ENCODE data around the gene MOGAT1.
"Not testable (repeated sequence)": the region's sequence is repeated elsewhere in the genome, so short reads cannot be mapped to it uniquely, and the experiment has no call there.

MOGAT1 gene

DNA sequence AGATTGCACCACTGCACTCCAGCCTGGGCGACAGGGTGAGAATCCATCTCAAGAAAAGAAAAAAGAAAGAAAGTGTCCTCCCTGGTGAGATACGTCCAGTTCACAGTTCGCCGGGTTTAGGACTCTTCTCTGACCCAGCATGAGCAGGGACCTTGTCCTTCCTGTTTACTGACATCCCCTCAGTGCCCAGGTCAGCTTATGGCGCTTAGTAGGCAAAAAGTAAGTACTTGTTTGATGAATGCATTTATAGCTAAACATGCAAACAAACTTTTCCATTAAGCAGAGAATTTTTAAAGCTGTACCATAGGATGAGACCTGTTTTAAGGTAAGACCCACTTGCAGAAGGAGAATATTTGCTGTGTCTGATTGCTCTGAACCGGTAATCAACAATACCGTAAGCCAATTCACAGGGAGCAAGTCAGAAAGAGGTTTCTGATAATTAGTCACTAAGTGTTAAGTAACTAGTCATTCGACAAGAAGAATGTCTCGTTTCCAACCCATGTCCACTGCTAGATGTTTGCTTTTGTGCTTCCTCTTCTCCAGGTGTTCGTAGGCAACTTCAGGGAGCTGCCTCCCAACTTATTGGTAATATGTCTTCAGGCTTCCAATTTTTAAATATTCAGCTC lies 40.0 kb downstream of the MOGAT1 start:
- DNase-seq, result no peak

DNA sequence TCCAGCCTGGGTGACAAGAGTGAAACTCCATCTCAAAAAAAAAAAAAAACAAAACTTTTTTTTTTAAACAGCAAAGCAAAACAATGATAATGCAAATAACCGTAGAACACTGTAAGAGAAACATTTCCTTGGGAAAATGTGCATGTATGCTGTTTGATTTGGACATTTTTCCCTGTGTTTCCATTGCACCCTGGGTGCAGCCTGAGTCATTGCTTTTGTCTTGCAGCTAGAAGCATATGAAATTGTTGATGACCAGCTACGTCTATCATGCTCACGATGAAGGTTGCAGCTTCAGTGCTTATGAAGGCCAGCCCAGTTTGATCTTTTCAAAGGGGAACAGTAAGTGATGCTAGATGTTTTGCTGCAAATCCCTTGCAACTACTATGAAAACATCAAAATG lies 41.5 kb downstream of the MOGAT1 start:
- no peak for DNase-seq

DNA sequence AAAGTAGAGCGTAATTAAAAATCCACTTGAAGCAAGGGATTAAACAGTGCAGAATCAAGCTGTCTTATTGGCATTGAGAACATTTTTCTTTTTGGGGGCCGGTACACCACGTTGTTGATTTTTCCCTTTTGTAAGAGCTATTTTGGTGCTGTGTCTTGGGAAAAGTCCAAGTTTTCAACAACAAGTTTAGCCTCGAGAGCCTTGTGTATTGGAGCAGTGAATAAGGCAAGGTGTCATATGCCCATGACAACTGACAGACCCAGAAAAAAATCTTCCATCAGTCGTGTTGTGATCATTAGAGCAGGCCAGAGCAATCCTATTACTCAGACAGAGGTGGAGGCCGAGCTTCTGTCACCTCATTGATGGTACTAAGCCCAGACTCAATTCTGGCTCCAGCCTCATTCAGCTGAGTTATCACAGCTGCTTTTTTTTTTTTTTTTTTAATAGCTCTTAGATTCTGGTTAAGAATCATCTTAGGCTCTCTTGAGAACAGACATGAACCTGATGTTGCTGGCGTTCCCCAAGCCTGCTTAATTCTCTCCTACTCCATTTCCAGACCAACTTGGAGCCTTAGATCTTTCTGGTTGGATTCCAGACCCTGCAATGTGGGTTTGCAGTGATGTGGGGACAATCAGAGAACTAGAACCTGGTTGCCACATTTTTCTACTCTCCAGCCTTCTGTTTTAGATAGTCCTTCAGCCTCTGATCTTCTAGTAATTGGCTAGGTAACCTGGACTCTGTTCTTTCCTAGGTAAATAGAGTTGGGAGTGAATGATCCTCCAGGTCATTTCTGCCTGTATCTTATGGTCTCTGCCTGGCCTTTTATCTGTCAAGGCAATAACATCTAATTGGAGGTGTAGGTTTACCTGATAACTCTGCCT lies 43.1 kb downstream of the MOGAT1 start:
- no peak for DNase-seq

DNA sequence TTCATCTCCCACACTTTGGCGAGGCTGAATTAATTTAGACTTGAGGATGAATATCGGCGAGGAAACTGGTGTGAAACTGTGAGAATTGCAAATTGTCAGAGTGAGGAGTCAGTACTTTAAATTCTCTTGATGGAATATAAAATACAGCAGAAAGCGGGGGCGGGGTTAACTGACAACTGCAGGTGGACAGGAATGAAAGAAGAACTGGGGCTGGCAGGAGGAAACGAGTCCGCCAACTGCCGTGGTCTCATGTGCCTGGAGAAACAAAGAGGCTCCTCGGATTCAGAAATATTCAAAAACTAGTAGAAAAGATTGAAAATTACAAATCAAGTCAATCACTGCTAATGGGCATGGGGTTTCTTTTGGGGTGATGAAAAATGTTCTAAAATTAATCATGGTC lies 44.3 kb downstream of the MOGAT1 start:
- DNase-seq, result no peak

DNA sequence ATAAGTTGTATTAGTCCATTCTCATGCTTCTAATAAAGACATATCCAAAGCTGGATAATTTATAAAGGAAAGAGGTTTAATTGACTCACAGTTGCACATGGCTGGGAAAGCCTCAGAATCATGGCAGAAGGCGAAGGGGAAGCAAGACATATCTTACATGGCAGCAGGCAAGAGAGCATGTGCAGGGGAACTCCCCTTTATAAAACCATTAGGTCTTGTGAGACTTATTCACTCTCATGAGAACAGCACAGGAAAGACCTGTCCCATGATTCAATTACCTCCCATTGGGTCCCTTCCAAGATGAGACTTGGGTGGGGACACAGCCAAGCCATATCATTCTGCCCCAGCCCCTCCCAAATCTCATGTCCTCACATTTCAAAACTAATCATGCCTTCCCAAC lies 48.3 kb downstream of the MOGAT1 start:
- not testable (repeated sequence) for DNase-seq

DNA sequence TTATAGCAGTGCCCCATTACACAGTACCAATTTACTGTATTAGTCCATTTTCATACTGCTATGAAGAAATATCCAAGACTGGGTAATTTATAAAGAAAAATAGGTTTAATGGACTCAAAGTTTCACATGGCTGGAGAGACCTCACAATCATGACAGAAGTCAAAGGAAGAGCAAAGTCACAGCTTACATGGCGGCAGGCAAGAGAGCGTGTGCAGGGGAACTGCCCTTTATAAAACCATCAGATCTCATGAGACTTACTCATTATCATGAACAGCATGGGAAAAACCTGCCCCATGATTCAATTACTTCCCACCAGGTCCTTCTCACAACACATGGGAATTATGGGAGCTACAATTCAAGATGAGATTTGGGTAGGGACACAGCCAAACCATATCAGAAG lies 50.1 kb downstream of the MOGAT1 start:
- DNase-seq, result not testable (repeated sequence)

DNA sequence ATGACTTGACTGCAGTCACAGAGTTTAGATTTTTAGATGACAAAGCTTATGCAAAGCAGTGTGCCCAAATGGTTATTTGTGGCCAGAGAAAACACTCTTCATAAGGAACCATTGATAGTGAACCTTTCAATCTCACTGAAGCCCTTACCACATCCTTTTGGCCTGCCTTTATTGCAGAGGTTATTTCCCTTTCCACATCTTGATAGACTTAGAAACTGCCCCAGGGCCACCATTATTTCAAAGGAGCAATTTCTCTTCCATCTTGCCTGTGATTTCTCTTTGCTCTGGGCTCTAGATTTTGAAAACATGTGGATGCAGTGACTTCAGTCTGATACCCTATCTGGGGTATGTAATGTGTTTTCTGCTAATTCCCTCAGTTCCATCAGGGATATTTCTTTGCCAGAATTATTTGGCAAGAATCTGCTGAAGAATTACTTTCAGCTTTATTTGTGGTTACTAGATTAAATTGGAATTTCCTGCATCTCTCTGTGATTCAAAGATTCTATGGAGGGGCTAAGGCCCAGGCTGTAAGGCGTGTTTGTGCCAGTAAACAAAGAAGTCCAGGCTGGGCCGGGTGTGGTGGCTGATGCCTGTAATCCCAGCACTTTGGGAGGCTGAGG lies 51.0 kb downstream of the MOGAT1 start:
- DNase-seq, result no peak

DNA sequence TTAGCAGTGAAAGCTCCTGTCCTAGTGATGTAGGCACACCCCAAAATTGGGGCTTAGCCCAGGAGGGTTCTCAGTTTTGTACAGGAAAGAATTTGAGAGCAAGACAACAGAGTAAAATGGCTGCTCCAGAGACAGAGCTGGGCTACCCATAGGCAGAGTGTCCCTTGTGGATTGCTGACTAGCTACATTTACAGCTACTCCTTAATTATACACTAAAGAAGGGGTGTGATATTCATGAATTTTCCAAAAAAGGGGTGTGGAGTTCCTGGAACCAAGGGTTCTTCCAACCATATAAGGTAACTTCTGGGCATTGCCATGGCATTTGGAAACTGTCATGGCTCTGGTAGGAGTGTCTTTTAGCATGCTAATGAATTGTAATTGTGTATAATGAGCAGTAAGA lies 52.8 kb downstream of the MOGAT1 start:
- DNase-seq, result no peak

DNA sequence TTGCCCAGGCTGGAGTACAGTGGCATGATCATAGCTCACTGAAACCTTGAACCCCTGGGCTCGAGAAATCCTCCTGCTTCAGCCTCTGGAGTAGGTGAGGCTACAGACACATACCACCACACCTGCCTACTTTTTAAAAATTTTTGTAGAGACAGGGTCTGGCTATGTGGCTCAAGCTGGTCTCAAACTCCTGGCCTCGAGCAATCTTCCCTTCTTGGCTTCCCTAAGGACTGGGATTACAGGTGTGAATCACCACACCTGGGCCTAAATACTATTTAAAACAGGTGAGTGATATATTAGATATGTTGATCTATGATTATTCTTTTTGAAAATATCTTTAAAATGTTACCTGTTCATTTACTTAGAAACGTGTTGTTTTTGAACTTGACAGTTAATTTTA lies 57.2 kb downstream of the MOGAT1 start:
- DNase-seq, result no peak

DNA sequence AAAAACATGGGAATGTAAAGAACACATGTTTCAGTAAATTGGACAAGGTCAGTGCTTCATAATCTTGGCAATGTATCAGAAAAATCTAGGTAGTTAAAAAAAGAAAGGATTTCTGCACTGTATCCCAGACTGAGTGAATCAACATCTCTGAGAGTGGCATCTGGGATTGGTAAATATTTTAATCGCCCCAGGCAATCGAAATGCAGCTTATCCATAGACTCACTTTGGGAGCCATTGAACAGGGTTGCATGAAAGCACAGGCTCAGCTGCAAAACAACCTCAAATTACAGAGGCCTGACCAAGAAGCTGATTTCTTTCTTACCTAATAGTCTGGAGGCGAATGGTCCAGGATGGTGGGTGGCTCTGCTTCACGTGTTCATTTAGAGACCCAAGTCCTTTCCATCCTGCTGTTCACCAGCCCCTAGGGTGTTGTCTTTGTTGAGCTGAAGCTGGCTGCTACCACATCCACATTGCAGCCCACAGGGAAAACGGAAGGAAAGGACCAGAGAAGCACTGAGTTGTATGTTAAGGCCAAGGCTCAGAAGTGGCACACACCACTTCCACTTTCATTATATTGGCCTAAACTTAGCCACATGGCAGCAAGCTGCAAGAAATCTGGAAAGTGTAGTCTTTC lies 59.0 kb downstream of the MOGAT1 start:
- DNase-seq, result no peak

DNA sequence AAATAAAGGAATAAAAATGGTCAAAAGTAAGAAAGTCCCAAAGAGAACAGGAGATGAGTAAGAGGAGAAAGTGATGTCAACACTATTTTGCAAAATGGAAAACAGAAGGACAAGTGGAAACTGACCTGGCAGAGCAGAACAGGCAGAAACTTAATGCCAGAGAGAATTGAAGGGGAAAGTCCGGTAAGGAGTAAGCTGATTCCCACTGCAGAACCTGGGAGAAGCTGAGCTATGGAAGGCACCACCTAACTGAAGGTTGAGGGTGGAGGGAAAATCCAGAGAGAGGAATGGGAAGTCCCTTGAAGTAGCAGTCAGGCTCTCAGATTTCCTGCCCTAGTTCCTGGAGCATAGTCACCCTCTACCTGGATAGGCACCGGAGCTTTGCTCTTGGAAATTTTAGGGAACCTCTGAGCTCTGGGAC lies 59.8 kb downstream of the MOGAT1 start:
- no peak for DNase-seq

DNA sequence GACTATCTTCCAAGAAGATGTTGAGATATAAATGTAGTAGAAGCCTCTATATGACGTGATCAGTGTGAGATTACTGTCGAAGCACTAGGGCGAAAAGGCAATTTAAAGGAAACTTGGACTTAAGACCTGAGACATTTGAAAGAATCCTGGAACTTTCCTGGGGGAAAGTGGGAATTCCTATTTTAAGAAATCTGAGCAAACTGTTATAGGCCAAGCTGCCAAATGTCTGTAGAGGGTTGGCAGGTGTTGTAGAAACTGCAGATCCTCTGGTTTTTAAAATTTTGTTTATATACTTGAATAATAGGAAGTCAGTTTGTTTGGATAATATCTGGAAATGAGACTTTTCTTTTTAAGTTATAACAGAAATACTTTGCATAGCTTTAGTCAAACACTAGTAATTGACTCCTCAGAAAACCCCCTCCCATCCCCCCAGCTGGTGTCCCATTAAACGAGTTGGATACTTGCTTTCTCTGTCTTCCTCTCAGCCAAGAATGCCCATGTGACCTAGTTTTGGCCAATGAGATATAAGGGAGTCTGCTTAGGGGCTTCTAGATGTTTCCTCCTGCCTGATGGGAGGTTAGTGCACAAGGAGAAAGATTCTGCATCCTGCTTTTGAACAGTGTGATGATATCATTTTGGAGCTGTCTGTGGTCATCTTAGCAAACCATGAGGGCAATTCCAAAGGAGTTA lies 61.2 kb downstream of the MOGAT1 start:
- DNase-seq, result no peak

DNA sequence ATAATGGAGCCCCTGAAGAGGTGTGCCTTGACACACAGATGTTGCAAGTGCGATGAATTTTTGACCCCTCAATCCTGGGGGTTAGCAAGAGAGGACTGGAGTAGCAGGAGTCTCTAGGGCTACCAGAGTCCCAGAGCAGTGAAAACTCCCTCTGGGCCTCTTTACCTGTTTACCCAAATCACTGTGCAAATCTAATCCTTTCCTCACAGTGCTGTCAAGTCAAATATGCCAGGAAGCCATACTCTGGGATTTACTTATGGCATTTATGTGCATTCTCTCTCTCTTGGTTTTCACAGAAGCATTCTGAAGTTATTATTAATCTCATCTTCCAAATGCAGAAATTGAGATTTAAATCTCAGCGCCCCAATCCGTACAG lies 62.0 kb downstream of the MOGAT1 start:
- no peak for DNase-seq

DNA sequence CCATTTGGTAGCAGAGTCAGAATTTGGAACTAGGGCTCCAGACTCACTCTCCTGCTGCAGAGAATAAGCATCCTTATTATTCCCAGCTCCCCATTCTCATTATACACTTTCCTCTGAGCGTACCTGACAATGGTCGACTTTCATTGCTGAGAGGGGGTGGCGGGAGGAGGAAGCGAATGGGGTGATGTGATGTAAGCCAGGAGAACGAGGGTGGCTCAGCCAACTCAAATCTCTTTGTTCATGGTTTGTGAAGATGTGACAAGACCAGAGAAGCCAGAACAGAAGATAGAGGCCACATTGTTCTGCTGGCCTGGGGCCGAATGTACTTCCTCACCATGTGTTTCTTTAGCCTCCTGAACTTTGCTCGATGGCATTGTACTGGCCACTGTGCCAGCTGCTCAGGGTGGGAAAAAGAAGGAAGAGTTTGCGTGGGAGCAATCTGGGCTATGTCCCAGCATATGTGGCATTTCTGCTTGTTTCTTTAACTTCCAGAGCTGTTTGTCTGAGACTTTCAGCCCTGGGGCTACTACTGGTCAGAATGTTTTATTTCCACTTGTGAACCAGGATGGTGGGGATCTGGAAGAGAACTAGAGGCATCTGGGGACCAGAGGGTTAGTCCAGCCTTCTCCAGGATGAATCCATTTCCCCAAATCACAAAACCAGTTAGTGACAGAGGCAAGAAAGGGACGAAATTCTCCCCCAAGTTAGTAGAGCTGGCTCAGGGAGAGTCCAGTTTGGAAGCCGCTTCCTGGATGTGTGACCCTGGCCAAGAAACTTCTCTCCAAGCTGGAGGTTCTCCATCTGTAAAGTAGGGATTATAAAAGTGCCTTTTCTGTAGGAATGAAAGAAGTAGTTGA lies 62.6 kb downstream of the MOGAT1 start:
- DNase-seq, result no peak

DNA sequence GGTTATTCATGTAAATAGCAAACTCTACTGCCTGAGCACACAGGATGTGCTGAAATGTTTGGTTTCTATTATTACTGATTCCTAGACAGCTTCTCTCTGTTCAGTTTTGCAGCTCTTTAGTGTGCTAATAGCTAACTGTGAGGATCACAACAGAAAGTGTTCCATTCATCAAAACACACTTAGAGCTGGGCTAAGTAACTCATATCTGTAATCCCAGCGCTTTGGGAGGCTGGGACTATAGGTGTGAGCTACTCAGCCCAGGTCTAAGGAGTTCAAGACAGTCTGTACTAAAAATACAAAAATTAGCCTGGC lies 63.2 kb downstream of the MOGAT1 start:
- DNase-seq, result no peak

DNA sequence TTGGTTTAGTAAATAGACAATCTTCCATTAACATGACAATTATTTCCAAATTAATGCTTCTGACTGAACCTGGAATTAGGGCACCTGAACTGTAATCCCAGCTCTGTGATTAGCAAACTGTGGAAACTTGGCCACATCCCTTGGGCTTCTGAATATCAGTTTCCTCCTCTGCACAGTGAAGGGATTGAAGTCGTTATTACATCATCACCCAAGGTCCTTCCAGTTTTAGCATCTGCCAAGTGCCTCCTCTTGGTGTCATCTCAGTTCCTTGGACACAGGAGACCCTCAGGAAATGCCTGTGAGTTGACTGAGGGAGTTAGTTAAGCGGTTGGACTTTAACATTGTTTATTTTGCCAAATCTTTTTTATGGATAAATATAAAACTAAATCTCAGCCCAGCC lies 64.8 kb downstream of the MOGAT1 start:
- no peak for DNase-seq

DNA sequence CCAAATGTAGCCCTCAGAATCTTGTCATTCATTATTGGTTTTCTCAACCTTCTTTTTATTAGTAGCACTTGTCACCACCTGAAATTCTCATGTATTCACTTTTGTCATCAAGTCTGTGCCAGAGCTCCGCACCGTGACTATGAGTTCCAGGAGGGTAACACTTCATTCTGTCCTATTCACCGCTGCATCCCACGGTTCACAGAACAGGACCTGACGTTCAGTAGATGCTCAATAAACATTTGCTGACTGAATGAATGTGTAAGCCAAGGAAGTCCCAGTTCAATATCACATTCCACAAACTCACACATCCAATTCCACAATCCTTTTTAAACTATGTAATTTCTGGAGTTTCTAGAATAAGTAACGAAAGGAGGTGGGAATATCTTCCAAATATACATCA lies 65.5 kb downstream of the MOGAT1 start:
- no peak for DNase-seq

DNA sequence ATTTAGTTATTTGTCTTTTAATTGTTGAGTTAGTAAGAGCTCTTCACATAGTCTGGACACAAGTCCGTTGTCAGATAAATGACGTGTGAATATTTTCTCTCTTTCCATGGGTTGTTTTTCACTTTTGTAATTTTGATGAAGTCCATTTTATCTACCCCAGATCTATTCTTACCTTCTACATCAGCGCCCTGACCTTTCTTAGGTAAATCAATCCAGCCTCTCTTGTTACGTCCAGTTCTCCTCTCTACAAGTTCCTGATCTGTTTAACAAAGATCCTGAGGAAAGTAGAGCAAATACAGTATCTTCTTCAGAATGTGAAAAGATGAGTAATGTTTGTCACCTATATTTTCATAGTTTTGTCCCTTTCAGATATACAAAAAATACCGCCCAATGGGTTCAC lies 66.9 kb downstream of the MOGAT1 start:
- DNase-seq, result no peak

DNA sequence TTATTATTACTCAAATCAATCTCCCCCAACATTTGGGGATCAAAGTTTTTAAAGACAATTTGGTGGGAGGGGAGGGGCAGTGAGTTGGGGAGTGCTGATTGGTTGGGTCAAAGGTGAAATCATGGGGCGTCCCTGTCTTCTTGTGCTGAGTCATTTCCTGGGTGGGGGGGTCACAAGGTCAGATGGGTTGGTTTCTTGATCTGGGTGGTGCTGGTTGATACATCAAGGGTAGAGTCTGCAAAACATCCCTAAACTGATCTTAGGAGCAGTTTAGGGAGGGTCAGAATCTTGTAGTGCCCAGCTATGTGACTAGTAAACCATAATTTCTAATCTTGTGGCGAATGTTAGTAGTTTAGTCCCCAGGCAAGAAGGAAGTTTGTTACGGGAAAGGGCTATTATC lies 67.4 kb downstream of the MOGAT1 start:
- no peak for DNase-seq

DNA sequence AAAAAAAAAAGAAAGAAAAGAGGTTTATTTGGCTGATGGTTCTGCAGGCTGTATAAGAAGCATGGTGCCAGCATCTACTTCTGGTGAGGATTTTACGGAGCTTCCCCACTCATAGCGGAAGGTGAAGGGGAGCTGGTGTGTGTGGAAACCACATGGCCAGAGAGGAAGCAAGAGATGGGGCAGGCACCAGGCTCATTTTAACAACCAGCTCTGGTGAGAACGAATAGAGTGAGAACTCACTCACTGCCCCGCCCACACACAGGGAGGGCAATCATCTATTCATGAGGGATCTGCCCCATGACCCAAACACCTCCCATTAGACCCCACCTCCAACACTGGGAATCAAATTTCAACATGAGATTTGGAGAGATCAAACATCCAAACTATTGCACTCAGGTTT lies 68.5 kb downstream of the MOGAT1 start:
- no peak for DNase-seq

DNA sequence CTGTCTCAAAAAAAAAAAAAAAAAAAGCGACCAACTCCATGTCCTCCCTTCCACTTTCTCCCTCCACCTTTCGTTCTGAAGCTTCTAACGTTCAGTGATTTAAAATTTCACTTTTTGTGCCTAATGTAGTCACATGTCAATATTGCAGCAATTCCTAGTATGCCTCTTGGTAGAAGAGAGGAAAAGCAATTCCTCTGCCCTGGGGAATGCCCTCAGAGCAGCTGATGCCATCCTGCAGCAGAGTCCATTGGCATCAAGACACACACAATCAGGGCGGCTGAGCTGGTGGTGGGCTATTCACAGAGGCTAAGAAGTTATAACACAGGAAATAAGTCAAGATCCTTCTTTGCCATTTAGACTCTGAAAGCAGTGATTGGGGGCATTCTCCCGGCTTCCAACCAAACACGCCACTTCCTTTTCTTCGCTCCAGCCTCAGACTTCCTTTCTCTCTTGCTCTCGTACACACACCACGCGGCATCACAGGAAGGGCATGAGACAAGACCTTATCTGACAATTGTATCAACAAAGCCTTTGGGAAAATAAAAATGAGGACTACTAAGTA lies 71.9 kb downstream of the MOGAT1 start:
- no peak for DNase-seq
